Hepatocyte (in vitro differentiated cells): Measurements from ENCODE around the gene MARCKSL1. TPM values are rescaled to one million over a fixed set of nuclear protein-coding genes. Genes with fewer than 3 reads are reported as not detected.
A peak's percentile ranks its signal among the peaks of the same experiment; 100 is the strongest.
"Not testable (repeated sequence)": the region's sequence is repeated elsewhere in the genome, so short reads cannot be mapped to it uniquely, and the experiment has no call there.

Source experiments
- DNase-seq: peaks from one replicate; pipeline ENCODE4 v3.0.0-alpha.2; 2016; ENCODE audit warnings: low spot score
- H2AFZ ChIP-seq: fragments of 200-600 bp; sonication (generic); 2 replicates; pipeline ENCODE4 v1.6.0; 2016; ENCODE audit warnings: antibody characterized with exemption, mild to moderate bottlenecking
- H3K27ac ChIP-seq: fragments of 200-600 bp; sonication (generic); 2 replicates; pipeline ENCODE4 v1.5.1; 2016; ENCODE audit warnings: mild to moderate bottlenecking
- H3K27me3 ChIP-seq: fragments of 200-600 bp; sonication (generic); 2 replicates; pipeline ENCODE4 v1.6.1; 2016
- H3K36me3 ChIP-seq: fragments of 200-600 bp; sonication (generic); replicated peaks from 2 replicates; pipeline ENCODE4 v1.5.1; 2016; ENCODE audit warnings: low read depth; ENCODE audit not compliant: insufficient read depth
- H3K4me1 ChIP-seq: fragments of 200-600 bp; sonication (generic); 2 replicates; pipeline ENCODE4 v1.5.1; 2016; ENCODE audit warnings: mild to moderate bottlenecking, moderate library complexity; ENCODE audit not compliant: insufficient read depth
- H3K4me2 ChIP-seq: fragments of 200-600 bp; sonication (generic); 2 replicates; pipeline ENCODE4 v1.6.0; 2016
- H3K4me3 ChIP-seq: fragments of 200-600 bp; sonication (generic); 2 replicates; pipeline ENCODE4 v1.5.1; 2016; ENCODE audit warnings: mild to moderate bottlenecking
- H3K79me2 ChIP-seq: fragments of 200-600 bp; sonication (generic); 2 replicates; pipeline ENCODE4 v1.6.0; 2017; ENCODE audit warnings: mild to moderate bottlenecking
- H3K9me2 ChIP-seq: fragments of 200-600 bp; sonication (generic); replicated peaks from 2 replicates; pipeline ENCODE4 v1.6.0; 2017; ENCODE audit warnings: mild to moderate bottlenecking; ENCODE audit not compliant: insufficient read depth
- H3K9me3 ChIP-seq: fragments of 200-600 bp; sonication (generic); 2 replicates; pipeline ENCODE4 v1.5.1; 2016; ENCODE audit warnings: low read depth, mild to moderate bottlenecking
- H4K20me1 ChIP-seq: fragments of 200-600 bp; sonication (generic); 2 replicates; pipeline ENCODE4 v1.6.0; 2016; ENCODE audit warnings: mild to moderate bottlenecking; ENCODE audit not compliant: insufficient read depth, poor library complexity, severe bottlenecking
- CTCF ChIP-seq: fragments of 200-600 bp; sonication (generic); IDR thresholded peaks from 2 replicates; pipeline ENCODE4 v1.5.1; 2016; ENCODE audit warnings: antibody characterized with exemption, mild to moderate bottlenecking; ENCODE audit not compliant: poor library complexity
- EZH2 ChIP-seq: fragments of 200-600 bp; sonication (generic); IDR thresholded peaks from 2 replicates; pipeline ENCODE4 v1.6.1; 2016; ENCODE audit warnings: antibody characterized with exemption, mild to moderate bottlenecking, borderline replicate concordance
- EZH2phosphoT487 ChIP-seq: fragments of 200-600 bp; sonication (generic); IDR thresholded peaks from one replicate; pipeline ENCODE4 v1.6.1; 2018; ENCODE audit warnings: antibody characterized with exemption, mild to moderate bottlenecking, low read depth, moderate library complexity; ENCODE audit not compliant: unreplicated experiment, severe bottlenecking
- WGBS: methylation state at CpG from one replicate; pipeline ENCODE4 v1.1.6; 2016; ENCODE audit warnings: low lambda C conversion rate; ENCODE audit errors: missing lambda C conversion rate; 5-methylcytosine and 5-hydroxymethylcytosine counted together
- polyA plus RNA-seq: library from polyadenylated mRNA; unstranded; fragments of >200 nt; fragmentation: Nextera tagmentation; extraction: Ambion mirVana; gene quantifications from 2 replicates; pipeline ENCODE4 v1.2.1, GENCODE V29; 2016
- total RNA-seq: library from RNA; depleted of rRNA; stranded (reverse); fragments of >200 nt; gene quantifications from 2 replicates; pipeline ENCODE4 v1.2.3, GENCODE V29; 2014

MARCKSL1 gene
- total and polyA plus RNA-seq, 2 experiments from 2014 or later, result 143 to 358 TPM

GRCh38 chr1:32299327-32299726 lies 36.7 kb downstream of the MARCKSL1 start:
- no peak overlapping the region for H3K4me2 ChIP-seq
- H3K9me2 ChIP-seq, result no peaks in the 10 kb centered on the region
- peaks cover 32% of the 10 kb centered on the region for H4K20me1 ChIP-seq

GRCh38 chr1:32298211-32298610 lies 37.8 kb downstream of the MARCKSL1 start:
- Histone ChIP-seq H4K20me1 (peaks cover 37% of the 10 kb centered on the region), H3K79me2 (peaks cover 99% of the 10 kb centered on the region)
- DNase-seq, H3K9me3 ChIP-seq, H3K36me3 ChIP-seq, H2AFZ ChIP-seq, H3K27ac ChIP-seq, H3K4me1 ChIP-seq, H3K4me2 ChIP-seq, H3K4me3 ChIP-seq, H3K9me2 ChIP-seq, H3K27me3 ChIP-seq: not testable (repeated sequence)
- 96% methylated on average over 16 of the region's 16 CpGs for WGBS

More at GRCh38 chr1:32299327-32299726, 36.7 kb downstream of the MARCKSL1 start:
- peaks cover 3% of the 10 kb centered on the region for H3K36me3 ChIP-seq
- no peaks in the 10 kb centered on the region for H3K4me1 ChIP-seq
- H3K79me2 ChIP-seq, result peaks cover 99% of the 10 kb centered on the region
- no peak overlapping the region for H2AFZ ChIP-seq
- H3K9me3 ChIP-seq, result no peaks in the 10 kb centered on the region
- no peak overlapping the region for H3K27ac ChIP-seq
- H3K27me3 ChIP-seq, result no peaks in the 10 kb centered on the region
- DNase-seq, result no peak
- no peak for TF ChIP-seq EZH2phosphoT487
- no peak overlapping the region for H3K4me3 ChIP-seq

GRCh38 chr1:32291708-32292538 lies 44.1 kb downstream of the MARCKSL1 start, which contains the start of gene HDAC1:
Gene HDAC1 (plus strand): TSS chr1:32292083. CDS start chr1:32292170, 87 bp downstream.
- WGBS, result 2% methylated on average over 38 of the region's 67 CpGs
- Histone ChIP-seq H3K36me3 (no peaks in the 10 kb centered on the region), H3K4me1 (no peaks in the 10 kb centered on the region)

GRCh38 chr1:32291145-32291707 lies 44.8 kb downstream of the MARCKSL1 start:
- 84% methylated on average over 10 of the region's 10 CpGs for WGBS
- no peaks in the 10 kb centered on the region for H3K36me3 ChIP-seq
- peaks cover 17% of the 10 kb centered on the region for H4K20me1 ChIP-seq
- peak overlapping the region; percentile 85 for H3K27ac ChIP-seq
- TF ChIP-seq EZH2phosphoT487 (no peak), EZH2 (no peak), CTCF (no peak)
- no peak for DNase-seq
- H3K9me3 ChIP-seq, result no peaks in the 10 kb centered on the region
- no peaks in the 10 kb centered on the region for H3K4me1 ChIP-seq
- H3K4me2 ChIP-seq, result peak overlapping the region; percentile 59
- peaks cover 42% of the 10 kb centered on the region for H3K79me2 ChIP-seq
- peak overlapping the region; percentile 1 for H3K4me3 ChIP-seq
- H3K27me3 ChIP-seq, result no peaks in the 10 kb centered on the region
- H3K9me2 ChIP-seq, result no peaks in the 10 kb centered on the region
- H2AFZ ChIP-seq, result peak overlapping the region; percentile 74

More at GRCh38 chr1:32291708-32292538, 44.1 kb downstream of the MARCKSL1 start, which contains the start of gene HDAC1:
- peak; percentile 98 for DNase-seq
- H3K27me3 ChIP-seq, result no peaks in the 10 kb centered on the region
- H3K9me3 ChIP-seq, result no peaks in the 10 kb centered on the region
- H3K27ac ChIP-seq, result peak within 1 kb of the TSS; percentile 85
- H3K4me3 ChIP-seq, result peak within 1 kb of the TSS; percentile 74
- peaks cover 22% of the 10 kb centered on the region for H4K20me1 ChIP-seq
- H3K4me2 ChIP-seq, result peak within 1 kb of the TSS; percentile 79
- TF ChIP-seq EZH2phosphoT487 (no peak), EZH2 (no peak), CTCF (no peak)
- no peaks in the 10 kb centered on the region for H3K9me2 ChIP-seq
- peaks cover 49% of the 10 kb centered on the region for H3K79me2 ChIP-seq
- H2AFZ ChIP-seq, result peak within 1 kb of the TSS; percentile 83
